Measurements from ENCODE around the gene UBE2A. TPM values are rescaled to one million over a fixed set of nuclear protein-coding genes. Genes with fewer than 3 reads are reported as not detected.
A peak's percentile ranks its signal among the peaks of the same experiment; 100 is the strongest.

Gene UBE2A
- total and polyA plus RNA-seq, 2 donors (not counting 3 experiments of a cell fraction or from before 2014, with no cell fraction given): 40.7 to 66.9 TPM

DNA sequence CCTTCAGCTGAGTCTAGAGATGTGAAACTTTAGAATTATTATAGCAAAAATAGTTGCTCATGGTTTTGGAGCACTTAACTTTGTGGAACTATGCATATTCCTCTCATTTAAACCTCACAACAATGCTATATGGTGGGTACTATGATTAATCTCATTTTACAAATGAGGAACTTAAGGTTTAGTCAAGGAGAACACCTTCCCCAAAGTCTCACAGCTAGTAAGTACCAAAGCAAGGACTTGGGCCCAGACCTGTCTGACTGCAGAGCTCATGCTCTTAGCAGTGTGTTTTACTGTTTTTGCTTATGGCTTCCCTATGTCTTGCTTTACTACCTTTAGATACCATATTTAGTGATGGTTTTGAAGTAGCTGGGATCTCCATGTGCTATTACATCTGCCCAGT lies 5.1 kb downstream of the UBE2A start:
- DNase-seq (ENCODE audit: low read depth, low spot score): no peak
- H3K27ac ChIP-seq (ENCODE audit: insufficient read depth, low read depth, low read length): no peak overlapping the region
- no peaks in the 10 kb centered on the region for H3K27me3 ChIP-seq (ENCODE audit: control insufficient read depth in 2 of 2, insufficient read depth in 2 of 2, low read length in 2 of 2)
- H3K79me2 ChIP-seq (ENCODE audit: control insufficient read depth, insufficient read depth, low read length): peaks cover 10% of the 10 kb centered on the region
- no peak overlapping the region for H3K4me2 ChIP-seq (ENCODE audit: insufficient read depth, low read length)
- CTCF ChIA-PET: interaction anchor here (1.5 kb wide), 1 partner anchor 31 kb away, joined by 3 read pairs; no protein-coding TSS in a partner anchor
- H3K4me1 ChIP-seq (ENCODE audit: control insufficient read depth, extremely low read depth, insufficient read depth, low read length): peaks cover 6% of the 10 kb centered on the region
- no TSS peak for BruUV-seq (replicated peaks)
- FAIRE-seq: no peak
- no peaks in the 10 kb centered on the region for H3K9me3 ChIP-seq (replicated peaks; ENCODE audit: control insufficient read depth, insufficient read depth, low read length)
- no peak overlapping the region for H2AFZ ChIP-seq (ENCODE audit: low read depth, low read length)
- H4K20me1 ChIP-seq (replicated peaks; ENCODE audit: control insufficient read depth, extremely low read depth, insufficient read depth, low read length): no peaks in the 10 kb centered on the region
- POLR2A ChIA-PET: no interaction called here
- H3K36me3 ChIP-seq (ENCODE audit: control insufficient read depth in 2 of 2, extremely low read depth in 1 of 2, insufficient read depth in 2 of 2, low read length in 2 of 2): no peaks in the 10 kb centered on the region
- no peaks in the 10 kb centered on the region for H3K9me1 ChIP-seq (replicated peaks; ENCODE audit: control insufficient read depth, extremely low read depth, insufficient read depth, low read length)
- TF ChIP-seq POLR2AphosphoS5 (IDR thresholded peaks at IDR 0.05; ENCODE audit: insufficient read depth, low read depth, low read length) (no peak), MYC (IDR thresholded peaks at IDR 0.05; ENCODE audit: low read depth, low read length) (no peak), EZH2 (IDR thresholded peaks at IDR 0.05; ENCODE audit: borderline replicate concordance, low read depth, low read length, severe bottlenecking) (no peak)
- intact Hi-C loops (cut with micrococcal nuclease) (no loop called here), dilution Hi-C loops (cut with MboI; ENCODE audit: extremely low pct_ligation_motif_present, low sequenced_read_pairs) (no loop called here)
- H3K4me3 ChIP-seq (replicated peaks in 1 of 3; ENCODE audit: insufficient read depth in 1 of 3, low read depth in 1 of 3, low read length in 3 of 3): no peak overlapping the region
- H3K9ac ChIP-seq (replicated peaks; ENCODE audit: extremely low read depth, insufficient read depth, low read length): no peak overlapping the region

- no peaks in the 10 kb centered on the region for H3K9me3 ChIP-seq (replicated peaks; ENCODE audit: control insufficient read depth, insufficient read depth, low read length)
- BruUV-seq (replicated peaks): TSS peak; percentile 16
- no peak overlapping the region for H3K4me2 ChIP-seq (ENCODE audit: insufficient read depth, low read length)
- no peaks in the 10 kb centered on the region for H3K36me3 ChIP-seq (ENCODE audit: control insufficient read depth in 2 of 2, extremely low read depth in 1 of 2, insufficient read depth in 2 of 2, low read length in 2 of 2)
- no peak overlapping the region for H3K9ac ChIP-seq (replicated peaks; ENCODE audit: extremely low read depth, insufficient read depth, low read length)
- no peak overlapping the region for H3K27ac ChIP-seq (ENCODE audit: insufficient read depth, low read depth, low read length)
- H3K79me2 ChIP-seq (ENCODE audit: control insufficient read depth, insufficient read depth, low read length): no peaks in the 10 kb centered on the region
- H4K20me1 ChIP-seq (replicated peaks; ENCODE audit: control insufficient read depth, extremely low read depth, insufficient read depth, low read length): no peaks in the 10 kb centered on the region
- FAIRE-seq (no peak), DNase-seq (ENCODE audit: low read depth, low spot score) (no peak)
- H3K9me1 ChIP-seq (replicated peaks; ENCODE audit: control insufficient read depth, extremely low read depth, insufficient read depth, low read length): no peaks in the 10 kb centered on the region
- intact Hi-C loops (cut with micrococcal nuclease) (no loop called here), dilution Hi-C loops (cut with MboI; ENCODE audit: extremely low pct_ligation_motif_present, low sequenced_read_pairs) (no loop called here)
- POLR2A ChIA-PET: interaction anchor here (0.6 kb wide), 1 partner anchor 21 kb away, joined by 3 read pairs; no protein-coding TSS in a partner anchor
- H3K4me1 ChIP-seq (ENCODE audit: control insufficient read depth, extremely low read depth, insufficient read depth, low read length): no peaks in the 10 kb centered on the region
- H2AFZ ChIP-seq (ENCODE audit: low read depth, low read length): no peak overlapping the region
- CTCF ChIA-PET: interaction anchor here (0.7 to 1.4 kb wide), 2 partner anchors 67 to 118 kb away, joined by 3 to 4 read pairs; no protein-coding TSS in a partner anchor
- TF ChIP-seq MYC (IDR thresholded peaks at IDR 0.05; ENCODE audit: low read depth, low read length) (no peak), POLR2A (IDR thresholded peaks at IDR 0.05; ENCODE audit: low read depth, low read length) (no peak)
- H3K27me3 ChIP-seq (ENCODE audit: control insufficient read depth in 2 of 2, insufficient read depth in 2 of 2, low read length in 2 of 2): no peaks in the 10 kb centered on the region
- no peak overlapping the region for H3K4me3 ChIP-seq (replicated peaks in 1 of 3; ENCODE audit: insufficient read depth in 1 of 3, low read depth in 1 of 3, low read length in 3 of 3)
These were observed 9.2 kb downstream of the UBE2A start for GRCh38 chrX:119583431-119584059.
